Cerebellar nuclear complex (tissue), 1 donor: ENCODE results near the gene PXN.
"Not testable (repeated sequence)": the region's sequence is repeated elsewhere in the genome, so short reads cannot be mapped to it uniquely, and the experiment has no call there.

Experiments used
- DNase-seq, 2 experiments: peaks; one replicate each; lab custom pipeline; 2025; lab: John Stamatoyannopoulos, UW

PXN gene

GRCh38 chr12:120262852-120263747, 2.4 kb downstream of the PXN start:
- no peak for DNase-seq

DNA sequence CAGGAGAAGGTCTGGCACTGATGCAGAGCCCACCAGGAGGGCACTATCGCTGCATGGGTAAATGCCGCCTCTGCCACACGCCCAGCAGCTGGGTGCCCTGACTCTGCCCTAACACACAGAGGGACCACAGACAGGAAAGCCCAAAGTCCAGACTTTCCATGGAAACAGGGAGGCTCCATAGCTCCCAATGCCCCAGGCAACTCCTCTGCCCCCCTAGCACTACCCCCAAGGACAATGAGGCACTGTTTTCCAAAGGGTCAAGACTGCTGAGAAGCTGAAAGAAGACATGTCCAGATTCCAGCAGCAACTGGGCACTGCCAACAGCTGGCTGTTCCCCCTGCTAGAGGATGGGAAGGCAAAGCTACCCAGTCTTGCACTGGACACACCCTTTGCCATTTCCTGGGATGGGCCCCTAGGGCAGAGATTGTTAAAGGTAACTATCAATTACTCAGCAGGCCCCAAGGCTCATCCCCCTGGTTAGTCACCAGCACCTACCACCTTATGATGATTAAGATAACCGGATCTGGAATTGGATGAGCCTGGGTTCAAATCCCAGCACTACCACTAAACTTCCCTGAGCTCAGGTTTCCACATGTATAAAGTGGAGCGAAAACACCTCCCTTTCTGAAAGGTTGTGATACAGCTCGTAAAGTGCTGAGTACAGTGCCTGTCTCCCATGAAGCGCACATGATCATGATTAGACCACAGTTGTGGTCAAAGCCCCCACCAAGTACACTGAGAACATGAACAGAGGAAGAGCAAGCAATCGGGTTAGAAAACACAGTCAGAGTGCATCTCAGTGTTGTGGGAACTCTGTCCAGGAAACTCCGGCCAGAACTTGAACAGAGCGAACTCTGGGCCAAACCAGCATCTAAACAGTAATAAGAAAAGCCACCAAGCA, 3.3 kb downstream of the PXN start:
- DNase-seq: no peak

GRCh38 chr12:120260607-120261006, 4.9 kb downstream of the PXN start:
- no peak for DNase-seq

GRCh38 chr12:120259418-120260202, 5.9 kb downstream of the PXN start:
- no peak for DNase-seq

DNA sequence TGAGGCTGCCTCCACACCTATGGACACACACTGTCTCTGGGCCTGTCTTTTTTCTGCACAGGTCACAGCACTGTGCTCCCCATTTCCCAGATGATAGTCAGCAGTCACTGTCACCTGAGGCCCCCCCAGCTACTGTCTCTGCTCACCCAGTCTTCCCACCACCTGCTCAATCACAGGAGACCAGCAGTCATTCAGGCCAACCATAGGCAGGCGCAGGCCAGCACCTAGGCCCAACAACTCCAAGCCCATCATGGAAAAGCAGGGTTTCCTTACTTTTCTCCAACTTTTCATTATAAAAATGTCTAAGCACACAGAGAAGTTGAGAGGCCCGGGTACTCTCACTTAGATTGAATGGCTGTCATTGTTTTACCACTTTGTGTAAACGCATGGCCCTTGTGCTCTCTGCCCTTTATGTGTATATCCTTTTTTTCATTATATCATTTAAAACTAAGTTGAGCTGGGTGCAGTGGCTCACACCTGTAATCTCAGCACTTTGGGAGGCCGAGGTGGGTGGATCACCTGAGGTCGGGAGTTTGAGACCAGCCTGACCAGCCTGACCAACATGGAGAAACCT, 7.1 kb downstream of the PXN start:
- DNase-seq: no peak

DNA sequence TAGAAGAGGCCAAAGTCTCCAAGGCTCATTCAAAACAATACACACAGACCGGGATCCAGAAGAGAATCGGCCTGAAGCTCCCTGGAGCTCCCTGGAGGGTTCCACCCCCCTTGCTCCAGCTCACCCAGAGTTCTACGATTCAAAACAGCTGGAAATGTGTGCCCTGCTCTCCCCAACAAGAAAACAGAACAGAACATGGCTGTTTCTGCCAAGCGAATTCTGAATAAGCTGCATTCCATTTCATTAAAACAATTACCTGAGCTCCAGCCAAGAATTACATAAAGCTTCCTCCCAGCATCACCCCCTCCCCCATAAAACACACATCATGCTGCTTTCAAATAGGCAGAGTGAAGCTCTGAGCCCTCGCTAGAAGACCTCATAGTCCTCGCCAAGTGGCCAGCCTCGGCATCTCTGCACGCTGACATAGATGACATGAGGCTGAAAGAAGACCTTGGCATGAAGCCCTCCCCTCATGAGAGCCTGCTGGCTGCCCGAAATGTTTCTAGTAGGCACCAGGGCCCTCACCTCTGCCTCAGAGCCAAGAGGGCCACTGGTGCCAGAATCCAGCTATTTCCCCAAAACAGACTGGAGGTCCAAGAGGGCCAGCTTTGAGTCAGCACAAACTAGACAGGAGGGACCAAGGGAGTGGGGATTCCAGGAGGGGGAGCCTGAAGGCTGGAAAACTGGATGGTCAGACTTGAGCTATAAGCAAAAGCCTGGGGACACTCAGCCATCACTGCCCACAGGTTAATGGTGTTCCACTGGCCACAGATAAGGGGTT, 8.3 kb downstream of the PXN start:
- DNase-seq: peak; percentile 31 to 66

- DNase-seq: no peak
Observed at GRCh38 chr12:120254809-120255208, 10.7 kb downstream of the PXN start.

DNA sequence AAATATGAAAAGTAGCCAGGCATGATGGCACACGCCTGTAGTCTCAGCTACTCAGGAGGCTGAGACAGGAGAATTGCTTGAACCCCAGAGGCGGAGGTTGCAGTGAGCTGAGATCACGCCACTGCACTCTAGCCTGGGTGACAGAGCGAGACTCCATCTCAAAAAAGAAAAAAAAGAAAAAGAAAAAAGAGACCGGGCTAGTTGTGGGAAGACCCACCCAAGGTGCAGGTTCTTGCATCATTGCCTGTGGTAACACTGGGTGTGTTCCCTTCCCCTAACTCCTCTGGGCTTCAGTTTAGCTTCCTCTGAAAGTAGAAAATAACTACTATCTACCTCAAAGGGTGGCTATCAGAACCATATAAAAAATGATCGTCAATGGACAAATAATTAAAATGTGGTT, 12.2 kb downstream of the PXN start:
- DNase-seq: not testable (repeated sequence)

DNA sequence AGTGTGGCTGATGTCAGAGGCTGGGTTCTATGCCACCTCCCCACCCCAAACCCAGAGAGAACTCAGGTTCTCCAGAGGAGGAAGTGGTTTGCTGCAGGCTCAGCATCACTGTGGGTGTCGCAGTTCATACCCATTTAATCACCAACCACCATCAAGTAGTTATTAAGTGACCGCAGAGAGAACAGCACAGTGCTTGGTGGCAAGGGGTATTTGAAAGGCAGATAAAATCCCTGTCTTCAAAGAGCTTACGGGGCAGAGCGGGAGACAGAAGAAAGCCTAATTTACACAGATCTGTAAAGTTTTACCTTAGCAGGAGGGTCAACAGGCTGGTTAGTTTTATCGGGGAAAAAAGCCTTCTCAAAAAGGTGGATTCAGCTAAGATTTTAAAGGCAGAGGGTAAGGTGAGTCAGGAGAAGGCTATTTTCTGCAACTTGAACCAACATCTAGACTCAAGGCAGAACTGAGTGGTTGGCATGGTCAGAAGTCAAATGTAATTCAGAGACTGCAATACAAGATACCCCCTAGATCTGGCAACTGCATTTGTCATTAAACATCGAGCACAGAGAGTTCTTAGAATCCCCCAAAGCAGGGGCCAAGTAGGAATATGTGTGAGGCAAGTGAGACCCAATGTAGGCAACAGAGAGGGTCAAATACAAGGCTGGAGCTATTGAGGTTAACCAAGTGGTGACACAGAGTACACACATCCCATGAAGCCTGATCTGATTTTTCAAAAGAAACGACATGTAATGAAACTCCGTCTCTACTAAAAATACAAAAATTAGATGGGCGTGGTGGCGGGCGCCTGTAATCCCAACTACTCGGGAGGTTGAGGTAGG, 13.2 kb downstream of the PXN start:
- no peak for DNase-seq

GRCh38 chr12:120251364-120252070, 14.0 kb downstream of the PXN start:
- not testable (repeated sequence) for DNase-seq

GRCh38 chr12:120249875-120250795, 15.4 kb downstream of the PXN start:
- DNase-seq: no peak

DNA sequence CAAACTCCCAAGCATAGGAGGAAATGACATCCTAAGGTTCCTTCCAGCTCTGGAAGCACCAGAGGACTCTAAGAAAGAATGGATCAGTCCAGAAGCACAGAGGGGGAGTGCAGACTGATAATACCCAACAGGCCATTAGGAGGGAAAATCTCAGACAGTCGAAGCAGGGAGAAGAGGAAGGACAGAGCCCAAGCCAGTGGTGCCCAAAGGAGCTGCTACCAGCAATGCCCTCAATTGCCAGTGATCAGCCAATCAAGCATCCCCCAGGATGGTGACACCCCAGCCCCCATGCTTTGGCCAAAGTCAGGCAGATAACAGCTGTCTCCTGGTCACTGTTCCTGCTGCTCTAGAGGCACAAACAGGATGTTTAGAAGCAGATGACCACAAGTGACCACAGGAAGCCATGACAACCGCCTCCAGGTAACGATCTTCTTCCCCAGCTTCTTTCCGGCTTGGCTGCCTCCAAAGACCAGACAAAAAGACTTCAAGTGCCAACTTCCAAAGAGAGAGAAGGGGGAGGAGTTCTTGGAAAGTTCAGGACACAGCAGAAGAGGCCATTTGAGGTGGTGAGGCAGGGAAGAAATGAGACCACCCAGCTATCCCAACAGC, 16.2 kb downstream of the PXN start:
- DNase-seq: no peak

DNA sequence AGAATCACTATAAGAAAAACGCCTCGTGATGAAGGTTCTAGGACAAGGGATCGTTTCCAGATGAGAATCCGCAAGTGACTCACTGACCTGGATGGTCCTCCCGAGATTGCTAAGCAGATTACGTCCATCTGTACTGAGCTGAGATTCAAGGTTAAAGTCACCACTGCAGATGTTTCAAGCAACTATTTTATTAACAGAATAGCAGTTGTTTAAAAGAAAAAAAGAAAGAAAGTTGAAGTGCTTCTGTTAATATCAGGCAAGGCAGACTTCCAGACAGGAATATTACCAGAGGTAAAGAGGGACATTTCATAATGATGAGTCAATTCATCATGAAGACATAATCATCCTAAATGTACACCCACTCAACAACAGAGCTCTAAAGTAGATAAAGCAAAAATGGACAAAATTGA, 17.9 kb downstream of the PXN start:
- no peak for DNase-seq

DNA sequence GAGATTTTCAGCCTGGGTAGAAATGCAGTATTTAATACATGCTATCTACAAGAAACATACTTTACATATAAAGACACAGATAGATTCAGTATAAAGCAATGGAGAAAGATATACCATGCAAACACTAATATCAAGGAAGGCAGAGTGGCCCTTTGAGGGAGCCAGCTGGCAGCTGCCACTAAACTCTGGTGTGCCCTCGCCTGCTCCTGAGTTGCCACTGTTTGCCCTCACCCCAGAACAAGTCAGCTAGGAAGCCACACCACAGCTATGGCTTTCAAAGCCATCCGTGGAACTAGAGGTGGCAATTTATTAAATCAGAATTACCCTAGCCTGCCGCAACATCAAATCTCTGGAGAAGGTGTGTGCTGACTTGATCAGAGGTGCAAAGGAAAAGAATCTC, 18.3 kb downstream of the PXN start:
- DNase-seq: no peak

DNA sequence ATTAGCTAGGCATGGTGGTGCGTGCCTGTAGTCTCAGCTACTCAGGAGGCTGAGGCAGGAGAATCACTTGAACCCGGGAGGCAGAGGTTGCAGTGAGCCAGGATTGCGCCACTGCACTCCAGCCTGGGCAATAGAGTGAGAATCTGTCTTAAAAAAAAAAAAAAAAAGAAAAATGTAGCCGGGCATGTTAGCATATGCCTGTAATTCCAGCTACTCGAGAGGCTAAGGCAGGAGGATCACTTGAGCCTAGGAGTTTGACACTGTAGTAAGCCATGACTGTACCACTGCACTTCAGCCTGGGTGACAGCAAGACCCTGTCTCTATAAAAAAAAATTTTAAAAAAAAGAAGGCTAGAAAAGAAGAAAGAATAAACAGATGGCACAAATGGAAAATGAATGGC, 18.8 kb downstream of the PXN start:
- DNase-seq: not testable (repeated sequence)

GRCh38 chr12:120242971-120243699, 22.4 kb downstream of the PXN start:
- DNase-seq: no peak

DNA sequence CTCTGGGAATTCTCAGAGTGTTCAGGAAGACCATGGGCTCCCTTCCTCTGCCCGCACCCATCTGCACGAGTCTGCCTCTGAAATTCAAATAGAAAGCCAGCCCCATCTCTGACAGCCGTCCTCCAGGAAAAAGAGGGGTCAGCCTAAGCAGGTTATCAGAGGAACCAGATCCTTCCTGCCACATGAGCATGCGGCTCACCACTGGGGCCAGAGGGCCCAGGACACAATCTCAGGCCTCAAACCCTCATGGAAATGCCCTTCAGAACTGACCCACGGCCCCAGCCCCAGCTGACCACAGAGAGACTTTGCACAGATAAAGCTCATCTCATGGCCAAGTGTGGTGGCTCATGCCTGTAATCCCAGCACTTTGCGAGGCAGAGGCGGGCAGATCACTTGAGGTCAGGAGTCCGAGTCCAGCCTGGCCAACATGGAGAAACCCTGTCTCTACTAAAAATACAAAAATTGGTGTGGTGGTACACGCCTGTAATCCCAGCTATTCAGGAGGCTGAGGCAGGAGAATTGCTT, 23.2 kb downstream of the PXN start:
- no peak for DNase-seq
